Spleen (tissue), 13 donors: ENCODE data around the gene CSHL1. TPM values are rescaled to one million over a fixed set of nuclear protein-coding genes. Genes with fewer than 3 reads are reported as not detected.

Experiments
- DNase-seq: peaks from one replicate; pipeline ENCODE4 v3.0.0-alpha.2; 2020
- H3K27ac ChIP-seq, 8 donors: fragments of 200-600 bp; sonication (generic) in 7 of 8; 1 replicate in 4 of 8; 2 replicates in 4 of 8; pipeline versions ENCODE4 v1.5.0 to v1.8.0; 2016 to 2021; ENCODE audit warnings: inconsistent platforms in 4 of 8, mild to moderate bottlenecking in 4 of 8, moderate library complexity in 1 of 8
- H3K27me3 ChIP-seq, 7 donors: fragments of 200-600 bp; sonication (generic) in 6 of 7; replicated peaks in 1 of 7; 1 replicate in 4 of 7; 2 replicates in 3 of 7; pipeline versions ENCODE4 v1.5.0 to v1.8.0; 2016 to 2021; ENCODE audit warnings: inconsistent platforms in 3 of 7, mild to moderate bottlenecking in 1 of 7
- H3K36me3 ChIP-seq, 6 donors: fragments of 200-600 bp; sonication (generic) in 5 of 6; 1 replicate in 4 of 6; 2 replicates in 2 of 6; pipeline versions ENCODE4 v1.5.0 to v1.8.0; 2016 to 2021; ENCODE audit warnings: inconsistent platforms in 2 of 6
- H3K4me1 ChIP-seq, 6 donors: fragments of 200-600 bp; sonication (generic) in 5 of 6; 1 replicate in 3 of 6; 2 replicates in 3 of 6; pipeline versions ENCODE4 v1.5.0 to v1.8.0; 2016 to 2021; ENCODE audit warnings: inconsistent platforms in 3 of 6
- H3K4me3 ChIP-seq, 8 donors: fragments of 200-600 bp; sonication (generic) in 7 of 8; 1 replicate in 4 of 8; 2 replicates in 4 of 8; pipeline versions ENCODE4 v1.5.0 to v1.8.0; 2016 to 2021; ENCODE audit warnings: inconsistent platforms in 4 of 8, mild to moderate bottlenecking in 4 of 8, moderate library complexity in 2 of 8
- H3K9me3 ChIP-seq, 8 donors: fragments of 200-600 bp; sonication (generic) in 7 of 8; 1 replicate in 4 of 8; 2 replicates in 4 of 8; pipeline versions ENCODE4 v1.5.0 to v1.8.0; 2016 to 2021; ENCODE audit warnings: inconsistent platforms in 4 of 8
- CTCF ChIP-seq, 11 experiments: fragments of 200-600 bp in 7 of 11; fragments of 450-650 bp in 4 of 11; sonication (generic) in 4 of 11; IDR thresholded peaks in 8 of 11; conservative IDR thresholded peaks in 3 of 11; 1 replicate in 7 of 11; 2 replicates in 4 of 11; pipeline versions ENCODE4 v1.4.0 to v1.8.0; 2016 to 2021; ENCODE audit warnings: antibody characterized with exemption in 11 of 11, inconsistent platforms in 4 of 11, mild to moderate bottlenecking in 1 of 11
- POLR2A ChIP-seq, 3 donors: fragments of 450-650 bp; IDR thresholded peaks; one replicate each; pipeline ENCODE4 v1.5.1; 2017; ENCODE audit warnings: antibody characterized with exemption in 3 of 3, mild to moderate bottlenecking in 1 of 3
- POLR2AphosphoS5 ChIP-seq, 3 donors: sonication (generic); formaldehyde crosslinking; IDR thresholded peaks; one replicate each; pipeline ENCODE4 v1.5.1; 2017; ENCODE audit warnings: antibody characterized with exemption in 3 of 3
- WGBS, 5 donors: extraction: QIAGEN DNeasy Blood & Tissue Kit in 3 of 5; methylation state at CpG; one replicate each; pipeline versions ENCODE4 v1.1.5 to v1.1.7; 2013 to 2018; 5-methylcytosine and 5-hydroxymethylcytosine counted together
- intact Hi-C: fragments of 100-400 bp; cut with DNase I; formaldehyde crosslinking; loops from one replicate; pipeline ENCODE4 v1.15.0; 2023; ENCODE audit warnings: low total_unique reads
- long read RNA-seq, 2 donors: transcript quantifications; one replicate each; lab custom pipeline, GENCODE V29; 2026
- polyA plus RNA-seq, 3 donors: library from polyadenylated mRNA; stranded (reverse); fragments of 200-250 nt; gene quantifications; one replicate each; pipeline ENCODE4 v1.2.1, GENCODE V29; 2013
- total RNA-seq, 7 donors: library from RNA; depleted of rRNA in 3 of 7; stranded (reverse); fragments of >200 nt in 3 of 7; fragmentation: NEBNext Ultra II Directional in 4 of 7; extraction: Animal tissue kit (Norgen Biotek cat#: 25700) in 4 of 7; gene quantifications; one replicate each; pipeline versions ENCODE4 v1.1.0 to v1.2.1, GENCODE V29; 2016 to 2021
- donor health status: healthy with polysubstance abuse.
- donor health status: DM: no; HTN: no; CAD: no; lungs with moderate emphysema.
- donor health status: DM: no; HTN: no; CAD: no.
- donor health status: Bipolar disorder and iron deficiency.
- donor health status: healthy.
- donor health status: DM: no; HTN: no; CAD: no.
- donor health status: DM: yes; HTN: yes; CAD: no.

The CSHL1 gene
- total RNA-seq = not detected
- under 1 TPM in 1 of 3 donors, not detected in 2; 0.06 TPM for polyA plus RNA-seq
- long read RNA-seq, donor 1 = 0 reads
- long read RNA-seq, donor 2 = 0 reads

GRCh38 chr17:63911041-63911635, at the start of gene CSHL1:
Gene CSHL1 (minus strand): TSS chr17:63911258. CDS start chr17:63911196, 62 bp downstream.
- Histone ChIP-seq H3K27me3 (peaks cover 0 to 5% (median 0%) of the 10 kb centered on the region in 7 donors), H3K4me1 (peaks cover 0 to 22% (median 10%) of the 10 kb centered on the region in 6 donors), H3K27ac (no peak within 1 kb of the TSS), H3K4me3 (no peak within 1 kb of the TSS), H3K9me3 (no peaks in the 10 kb centered on the region), H3K36me3 (no peaks in the 10 kb centered on the region)
- WGBS, 5 donors = 76 to 83% (median 80%) methylated on average over 15 of the region's 15 CpGs
- TF ChIP-seq POLR2A (IDR thresholded peaks at IDR 0.05) = no peak
- TF ChIP-seq POLR2AphosphoS5 (IDR thresholded peaks at IDR 0.05) = no peak
- no peak for TF ChIP-seq CTCF (IDR thresholded peaks at IDR 0.05 in 8 of 11, conservative IDR thresholded peaks at IDR 0.05 in 3 of 11)
- DNase-seq = no peak
- intact Hi-C loops = loop anchor here (5.0 kb wide), 2 partner anchors 116 to 221 kb away; partner anchors contain the start of gene ERN1

DNA sequence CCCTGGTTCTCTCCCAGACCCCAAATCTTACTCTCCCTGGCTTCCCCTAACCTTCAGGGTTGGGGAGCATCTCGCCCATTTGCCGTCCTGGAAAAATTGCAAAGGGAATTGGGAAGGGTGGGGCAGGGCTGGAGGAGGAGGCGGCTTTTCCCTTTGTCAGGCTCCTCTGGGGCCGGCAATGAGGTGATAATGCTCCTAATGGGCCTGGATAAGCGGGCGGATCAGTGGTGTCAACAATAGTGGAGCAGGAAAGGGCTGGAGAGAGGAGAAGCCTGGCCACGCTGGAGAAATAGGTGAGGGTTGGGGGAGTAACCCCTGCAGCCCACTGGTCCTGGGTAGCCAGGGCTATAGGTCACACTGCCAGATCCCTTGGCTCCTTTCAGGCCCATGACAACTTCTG, 49.4 kb upstream of the CSHL1 start:
- Histone ChIP-seq H3K36me3 (no peaks in the 10 kb centered on the region), H3K27me3 (no peaks in the 10 kb centered on the region), H3K27ac (no peak overlapping the region), H3K4me1 (peaks cover 8 to 50% (median 22%) of the 10 kb centered on the region in 6 donors), H3K4me3 (no peak overlapping the region), H3K9me3 (no peaks in the 10 kb centered on the region)
- WGBS, 5 donors = 70 to 88% (median 85%) methylated on average over 7 of the region's 7 CpGs
- TF ChIP-seq CTCF (IDR thresholded peaks at IDR 0.05 in 8 of 11, conservative IDR thresholded peaks at IDR 0.05 in 3 of 11) (no peak), POLR2A (IDR thresholded peaks at IDR 0.05) (no peak), POLR2AphosphoS5 (IDR thresholded peaks at IDR 0.05) (no peak)
- intact Hi-C loops = no loop called here
- no peak for DNase-seq

GRCh38 chr17:63960006-63960405, 48.9 kb upstream of the CSHL1 start:
- H3K27me3 ChIP-seq = no peaks in the 10 kb centered on the region
- whole genome bisulfite sequencing, 5 donors = 83 to 94% (median 88%) methylated on average over 4 to 9 of the region's 9 CpGs
- H3K4me1 ChIP-seq = peaks cover 8 to 54% (median 23%) of the 10 kb centered on the region in 6 donors
- DNase-seq = no peak
- H3K9me3 ChIP-seq = no peaks in the 10 kb centered on the region
- H3K4me3 ChIP-seq = no peak overlapping the region
- TF ChIP-seq CTCF (IDR thresholded peaks at IDR 0.05 in 8 of 11, conservative IDR thresholded peaks at IDR 0.05 in 3 of 11) (no peak), POLR2A (IDR thresholded peaks at IDR 0.05) (no peak), POLR2AphosphoS5 (IDR thresholded peaks at IDR 0.05) (no peak)
- intact Hi-C loops = no loop called here
- no peaks in the 10 kb centered on the region for H3K36me3 ChIP-seq
- H3K27ac ChIP-seq = no peak overlapping the region

DNA sequence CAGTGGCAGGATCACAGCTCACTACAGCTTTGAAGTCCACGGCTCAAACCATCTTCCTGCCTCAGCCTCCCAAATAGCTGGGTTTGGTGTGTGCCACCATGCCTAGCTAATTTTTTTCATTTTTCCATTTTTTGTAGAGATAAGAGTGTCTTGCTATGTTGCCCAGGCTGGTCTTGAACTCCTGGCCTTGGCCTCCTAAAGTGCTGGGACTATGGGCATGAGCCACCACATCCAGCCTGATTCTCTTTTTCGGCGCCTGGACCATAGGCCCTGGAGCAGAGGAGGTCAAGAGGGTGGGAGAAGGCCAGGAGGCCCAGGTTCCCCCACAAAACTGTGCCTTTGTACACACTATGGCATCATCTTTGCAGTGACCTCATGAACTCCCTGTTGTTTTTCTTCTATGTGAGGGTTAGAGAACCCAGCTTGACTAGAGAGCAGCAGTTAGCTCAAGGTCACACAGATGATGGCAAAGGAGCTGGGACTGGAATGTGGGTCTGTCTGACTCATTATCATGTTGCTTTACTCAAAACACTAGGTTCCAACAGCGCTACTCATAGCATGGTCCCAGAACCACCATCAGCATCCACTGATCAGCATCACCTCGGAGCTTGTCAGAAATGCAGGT, 45.4 kb upstream of the CSHL1 start:
- Histone ChIP-seq H3K27ac (no peak overlapping the region), H3K4me1 (peaks cover 8 to 51% (median 27%) of the 10 kb centered on the region in 6 donors), H3K4me3 (no peak overlapping the region), H3K9me3 (no peaks in the 10 kb centered on the region), H3K36me3 (no peaks in the 10 kb centered on the region), H3K27me3 (no peaks in the 10 kb centered on the region)
- intact Hi-C loops = no loop called here
- WGBS, 5 donors = 89 to 96% (median 94%) methylated on average over 5 of the region's 5 CpGs
- no peak for TF ChIP-seq CTCF (IDR thresholded peaks at IDR 0.05 in 8 of 11, conservative IDR thresholded peaks at IDR 0.05 in 3 of 11)
- TF ChIP-seq POLR2AphosphoS5 (IDR thresholded peaks at IDR 0.05) = no peak
- no peak for TF ChIP-seq POLR2A (IDR thresholded peaks at IDR 0.05)
- no peak for DNase-seq
